Measurements from ENCODE around the gene MOSMO. TPM values are rescaled to one million over a fixed set of nuclear protein-coding genes. Genes with fewer than 3 reads are reported as not detected.
A peak's percentile ranks its signal among the peaks of the same experiment; 100 is the strongest.
"Not testable (repeated sequence)": the region's sequence is repeated elsewhere in the genome, so short reads cannot be mapped to it uniquely, and the experiment has no call there.

The MOSMO gene
- total and polyA plus RNA-seq, 5 donors from 2014 or later = 3.9 to 13.1 (median 4.2) TPM

DNA sequence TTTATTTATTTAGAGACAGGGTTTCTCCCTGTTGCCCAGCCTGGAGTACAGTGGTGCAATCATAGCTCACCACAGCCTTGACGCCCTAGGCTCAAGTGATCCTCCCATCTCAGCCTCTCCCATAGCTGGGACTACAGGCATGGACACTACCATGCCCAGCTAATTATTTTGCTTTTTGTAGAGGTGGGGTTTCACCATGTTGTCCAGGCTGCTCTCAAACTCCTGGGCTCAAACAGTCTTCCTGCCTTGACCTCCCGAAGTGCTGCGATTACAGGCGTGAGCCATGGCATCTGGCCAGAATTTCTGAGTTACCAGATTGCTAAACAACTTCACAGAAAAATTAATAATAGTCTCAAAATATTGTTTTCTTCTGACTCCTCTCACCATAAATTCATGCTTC, 21.7 kb downstream of the MOSMO start:
- H3K36me3 ChIP-seq (ENCODE audit: control insufficient read depth, insufficient read depth, low read length) = peaks cover 12% of the 10 kb centered on the region
- no peaks in the 10 kb centered on the region for H3K27me3 ChIP-seq (ENCODE audit: control insufficient read depth, insufficient read depth, low read length)
- H3K36me3 Mint-ChIP-seq = peaks cover 29% of the 10 kb centered on the region
- H3K9me3 ChIP-seq (ENCODE audit: control insufficient read depth in 2 of 2, low read length in 2 of 2) = no peaks in the 10 kb centered on the region
- DNase-seq (no peak), ATAC-seq (ENCODE audit: low read depth in 2 of 2) (no peak)
- no peak overlapping the region for H3K27ac ChIP-seq (ENCODE audit: insufficient read depth, low read length, poor library complexity, severe bottlenecking)
- peaks cover 0 to 3% (median 0%) of the 10 kb centered on the region in 7 donors for H3K9me3 Mint-ChIP-seq
- H3K27me3 Mint-ChIP-seq = no peaks in the 10 kb centered on the region
- H3K27ac Mint-ChIP-seq = no peak overlapping the region
- no peak overlapping the region for H3K4me3 Mint-ChIP-seq
- peaks cover 39 to 60% (median 56%) of the 10 kb centered on the region in 4 donors for H3K4me1 Mint-ChIP-seq
- peaks cover 8% of the 10 kb centered on the region for H3K4me1 ChIP-seq (ENCODE audit: control insufficient read depth, insufficient read depth, low read length, poor library complexity, severe bottlenecking)
- no peak overlapping the region for H3K4me3 ChIP-seq (ENCODE audit: low read depth, low read length)

DNA sequence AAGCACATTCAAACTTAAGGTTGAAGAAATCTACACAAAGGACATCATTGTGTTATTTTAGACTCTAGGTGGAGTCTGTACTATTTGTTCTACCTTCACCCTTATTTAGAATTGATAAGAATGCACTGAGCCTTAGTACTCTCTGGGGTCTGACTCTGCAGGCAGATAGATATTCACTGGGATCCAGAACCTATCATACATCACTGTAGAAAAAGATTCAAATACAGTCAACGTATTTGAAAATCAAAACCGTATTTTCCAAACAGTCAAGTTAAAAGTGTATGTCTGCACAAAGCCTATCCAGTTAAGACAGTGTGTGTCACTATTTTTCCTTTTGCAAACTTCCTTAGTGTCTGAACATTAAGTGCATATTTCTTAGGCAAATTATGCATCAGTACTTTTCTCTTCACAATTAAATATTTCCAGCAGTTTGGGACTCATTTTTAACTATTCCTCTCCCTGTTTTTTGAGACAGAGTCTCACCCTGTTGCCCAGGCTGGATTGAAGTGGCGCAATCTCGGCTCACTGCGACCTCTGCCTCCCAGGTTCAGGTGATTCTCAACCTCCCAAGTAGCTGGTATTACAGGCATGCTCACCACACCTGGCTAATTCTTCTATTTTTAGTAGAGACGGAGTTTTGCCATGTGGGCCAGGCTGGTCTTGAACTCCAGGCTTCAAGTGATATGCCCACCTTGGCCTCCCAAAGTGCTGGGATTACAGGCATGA, 22.3 kb downstream of the MOSMO start:
- Histone ChIP-seq H3K27me3 (ENCODE audit: control insufficient read depth, insufficient read depth, low read length) (no peaks in the 10 kb centered on the region), H3K27ac (ENCODE audit: insufficient read depth, low read length, poor library complexity, severe bottlenecking) (no peak overlapping the region), H3K4me1 (ENCODE audit: control insufficient read depth, insufficient read depth, low read length, poor library complexity, severe bottlenecking) (peaks cover 14% of the 10 kb centered on the region), H3K4me3 (ENCODE audit: low read depth, low read length) (no peak overlapping the region), H3K36me3 (ENCODE audit: control insufficient read depth, insufficient read depth, low read length) (peaks cover 12% of the 10 kb centered on the region), H3K9me3 (ENCODE audit: control insufficient read depth in 2 of 2, low read length in 2 of 2) (no peaks in the 10 kb centered on the region)
- H3K4me3 Mint-ChIP-seq = no peak overlapping the region
- H3K27me3 Mint-ChIP-seq = no peaks in the 10 kb centered on the region
- peak overlapping the region in 1 of 3 donors; percentile 30 for H3K27ac Mint-ChIP-seq
- peaks cover 0 to 3% (median 0%) of the 10 kb centered on the region in 7 donors for H3K9me3 Mint-ChIP-seq
- peaks cover 43 to 65% (median 60%) of the 10 kb centered on the region in 4 donors for H3K4me1 Mint-ChIP-seq
- H3K36me3 Mint-ChIP-seq = peaks cover 33% of the 10 kb centered on the region
- DNase-seq (no peak), ATAC-seq (ENCODE audit: low read depth in 2 of 2) (no peak)

DNA sequence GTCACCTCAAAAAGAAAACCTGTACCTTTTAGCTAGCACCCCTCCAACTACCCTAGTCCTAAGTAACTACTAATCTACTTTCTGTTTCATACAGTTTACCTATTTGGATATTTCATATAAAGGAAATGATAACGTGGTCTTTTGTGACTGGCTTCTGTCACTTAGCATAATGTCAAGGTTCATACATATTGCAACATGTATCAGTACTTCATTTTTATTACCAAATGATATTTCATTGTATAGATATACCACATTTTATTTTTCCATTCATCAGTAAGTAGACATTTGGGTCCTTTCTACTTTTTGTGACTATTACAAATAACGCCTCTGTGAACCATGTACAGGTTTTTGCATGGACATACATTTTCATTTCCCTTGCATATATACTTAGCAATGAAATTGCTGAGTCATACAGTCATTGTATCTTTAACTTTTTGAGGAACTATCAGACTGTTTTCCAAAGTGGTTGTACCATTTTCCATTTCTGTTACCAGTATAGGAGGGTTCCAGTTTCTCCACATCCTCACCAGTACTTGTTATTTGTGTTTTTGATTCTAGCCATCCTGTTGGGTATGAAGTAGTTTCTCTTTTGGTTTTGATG, 23.7 kb downstream of the MOSMO start:
- Histone ChIP-seq H3K9me3 (ENCODE audit: control insufficient read depth in 2 of 2, low read length in 2 of 2) (no peaks in the 10 kb centered on the region), H3K4me3 (ENCODE audit: low read depth, low read length) (no peak overlapping the region), H3K36me3 (ENCODE audit: control insufficient read depth, insufficient read depth, low read length) (peaks cover 14% of the 10 kb centered on the region), H3K4me1 (ENCODE audit: control insufficient read depth, insufficient read depth, low read length, poor library complexity, severe bottlenecking) (peaks cover 17% of the 10 kb centered on the region), H3K27ac (ENCODE audit: insufficient read depth, low read length, poor library complexity, severe bottlenecking) (no peak overlapping the region), H3K27me3 (ENCODE audit: control insufficient read depth, insufficient read depth, low read length) (no peaks in the 10 kb centered on the region)
- Mint-ChIP-seq H3K27ac (peak overlapping the region in 1 of 3 donors; percentile 30), H3K4me3 (no peak overlapping the region), H3K36me3 (peaks cover 31% of the 10 kb centered on the region), H3K9me3 (peaks cover 0 to 3% (median 0%) of the 10 kb centered on the region in 7 donors), H3K4me1 (peaks cover 33 to 59% (median 54%) of the 10 kb centered on the region in 4 donors), H3K27me3 (no peaks in the 10 kb centered on the region)
- DNase-seq (peak in 1 of 3 donors; percentile 32), ATAC-seq (ENCODE audit: low read depth in 2 of 2) (no peak)

DNA sequence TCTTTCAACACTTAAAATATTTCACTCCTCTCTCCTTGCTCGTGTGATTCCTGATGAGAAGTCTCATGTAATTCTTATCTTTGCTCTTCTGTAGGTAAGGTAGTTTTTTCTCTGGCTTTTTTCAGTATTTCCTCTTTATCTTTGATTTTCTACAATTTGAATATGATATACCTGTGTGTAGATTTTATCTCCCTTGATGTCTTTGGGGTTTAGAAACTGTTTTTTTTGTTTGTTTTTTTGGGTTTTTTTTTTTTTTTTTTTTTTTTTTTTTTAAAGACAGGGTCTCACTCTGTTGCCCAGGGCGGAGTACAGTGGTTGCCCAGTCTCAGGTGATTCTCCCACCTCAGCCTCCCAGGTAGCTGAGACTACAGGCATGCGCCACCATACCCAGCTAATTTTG, 26.6 kb downstream of the MOSMO start:
- Mint-ChIP-seq H3K4me1 (peaks cover 26 to 48% (median 40%) of the 10 kb centered on the region in 4 donors), H3K4me3 (peak overlapping the region in 2 of 4 donors; percentile 5 to 8), H3K27ac (peak overlapping the region; percentile 30 to 56 (median 54)), H3K36me3 (peaks cover 48% of the 10 kb centered on the region), H3K27me3 (no peaks in the 10 kb centered on the region), H3K9me3 (peaks cover 0 to 3% (median 0%) of the 10 kb centered on the region in 7 donors)
- H3K36me3 ChIP-seq (ENCODE audit: control insufficient read depth, insufficient read depth, low read length) = peaks cover 23% of the 10 kb centered on the region
- no peaks in the 10 kb centered on the region for H3K9me3 ChIP-seq (ENCODE audit: control insufficient read depth in 2 of 2, low read length in 2 of 2)
- H3K4me1 ChIP-seq (ENCODE audit: control insufficient read depth, insufficient read depth, low read length, poor library complexity, severe bottlenecking) = peaks cover 17% of the 10 kb centered on the region
- DNase-seq (no peak), ATAC-seq (ENCODE audit: low read depth in 2 of 2) (no peak)
- H3K27ac ChIP-seq (ENCODE audit: insufficient read depth, low read length, poor library complexity, severe bottlenecking) = no peak overlapping the region
- no peaks in the 10 kb centered on the region for H3K27me3 ChIP-seq (ENCODE audit: control insufficient read depth, insufficient read depth, low read length)
- no peak overlapping the region for H3K4me3 ChIP-seq (ENCODE audit: low read depth, low read length)

DNA sequence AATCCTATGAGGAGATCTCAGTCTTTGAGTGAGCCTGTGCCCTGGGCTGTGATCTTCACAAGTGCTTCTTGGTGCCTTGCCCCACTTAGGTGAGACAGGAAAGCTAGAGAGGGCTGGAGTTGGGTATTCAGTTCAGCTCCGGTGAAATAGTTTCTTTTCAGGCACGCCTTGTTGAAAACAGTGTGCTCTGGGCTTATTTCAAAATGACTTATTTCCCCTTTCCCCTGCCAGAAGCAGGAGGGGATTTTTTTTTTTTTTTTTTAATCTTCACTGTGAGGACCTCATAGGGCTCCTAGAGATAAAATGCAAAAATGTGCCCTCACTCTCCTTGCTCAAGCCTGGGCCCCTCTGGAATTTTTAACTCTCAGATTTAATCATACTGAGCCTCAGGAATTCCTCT, 27.2 kb downstream of the MOSMO start:
- Mint-ChIP-seq H3K27me3 (no peaks in the 10 kb centered on the region), H3K4me3 (peak overlapping the region in 3 of 4 donors; percentile 8 to 12 (median 10)), H3K9me3 (peaks cover 0 to 3% (median 0%) of the 10 kb centered on the region in 7 donors), H3K36me3 (peaks cover 43% of the 10 kb centered on the region), H3K27ac (peak overlapping the region in 2 of 3 donors; percentile 30 to 56), H3K4me1 (peaks cover 22 to 43% (median 35%) of the 10 kb centered on the region in 4 donors)
- no peaks in the 10 kb centered on the region for H3K27me3 ChIP-seq (ENCODE audit: control insufficient read depth, insufficient read depth, low read length)
- peak overlapping the region; percentile 7 for H3K4me3 ChIP-seq (ENCODE audit: low read depth, low read length)
- DNase-seq (peak in 1 of 3 donors; percentile 54), ATAC-seq (ENCODE audit: low read depth in 2 of 2) (no peak)
- H3K36me3 ChIP-seq (ENCODE audit: control insufficient read depth, insufficient read depth, low read length) = peaks cover 19% of the 10 kb centered on the region
- H3K9me3 ChIP-seq (ENCODE audit: control insufficient read depth in 2 of 2, low read length in 2 of 2) = no peaks in the 10 kb centered on the region
- no peak overlapping the region for H3K27ac ChIP-seq (ENCODE audit: insufficient read depth, low read length, poor library complexity, severe bottlenecking)
- H3K4me1 ChIP-seq (ENCODE audit: control insufficient read depth, insufficient read depth, low read length, poor library complexity, severe bottlenecking) = peaks cover 17% of the 10 kb centered on the region

DNA sequence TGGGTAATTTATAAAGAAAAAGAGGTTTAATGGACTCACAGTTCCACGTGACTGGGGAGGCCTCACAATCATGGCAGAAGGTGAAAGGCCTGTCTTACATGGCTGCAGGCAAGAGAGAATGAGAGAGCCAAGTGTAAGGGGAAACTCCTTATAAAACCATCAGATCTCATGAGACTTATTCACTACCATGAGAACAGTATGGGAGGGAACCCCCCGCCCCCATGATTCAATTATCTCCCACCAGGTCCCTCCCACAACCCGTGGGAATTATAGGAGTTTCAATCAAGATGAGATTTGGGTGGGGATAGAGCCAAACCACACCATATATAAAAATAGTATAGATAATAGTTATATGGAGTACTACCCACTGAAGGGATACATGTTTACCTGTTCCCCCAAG, 36.0 kb downstream of the MOSMO start:
- not testable (repeated sequence) for H3K27ac ChIP-seq (ENCODE audit: insufficient read depth, low read length, poor library complexity, severe bottlenecking); H3K27me3 ChIP-seq (ENCODE audit: control insufficient read depth, insufficient read depth, low read length); H3K4me1 Mint-ChIP-seq; H3K27me3 Mint-ChIP-seq; H3K36me3 ChIP-seq (ENCODE audit: control insufficient read depth, insufficient read depth, low read length); H3K4me3 Mint-ChIP-seq; DNase-seq; ATAC-seq (ENCODE audit: low read depth in 2 of 2); H3K9me3 Mint-ChIP-seq; H3K4me3 ChIP-seq (ENCODE audit: low read depth, low read length); H3K36me3 Mint-ChIP-seq; H3K9me3 ChIP-seq (ENCODE audit: control insufficient read depth in 2 of 2, low read length in 2 of 2); H3K4me1 ChIP-seq (ENCODE audit: control insufficient read depth, insufficient read depth, low read length, poor library complexity, severe bottlenecking)
- H3K27ac Mint-ChIP-seq = peak overlapping the region in 1 of 3 donors; percentile 34

DNA sequence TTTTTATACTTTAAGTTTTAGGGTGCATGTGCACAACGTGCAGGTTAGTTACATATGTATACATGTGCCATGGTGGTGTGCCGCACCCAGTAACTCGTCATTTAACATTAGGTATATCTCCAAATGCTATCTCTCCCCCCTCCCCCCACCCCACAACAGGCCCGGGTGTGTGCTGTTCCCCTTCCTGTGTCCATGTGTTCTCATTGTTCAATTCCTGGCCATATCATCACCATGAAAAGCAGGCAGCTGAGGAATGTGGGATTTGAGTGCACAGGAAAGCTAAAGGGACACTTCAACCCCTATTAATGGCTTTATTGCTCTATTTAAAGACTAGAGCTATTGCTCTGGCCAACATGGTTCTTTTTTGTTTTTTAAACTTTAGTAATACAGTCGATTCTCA, 38.0 kb downstream of the MOSMO start:
- H3K4me3 Mint-ChIP-seq; ATAC-seq (ENCODE audit: low read depth in 2 of 2); H3K36me3 ChIP-seq (ENCODE audit: control insufficient read depth, insufficient read depth, low read length); H3K27me3 ChIP-seq (ENCODE audit: control insufficient read depth, insufficient read depth, low read length); H3K9me3 ChIP-seq (ENCODE audit: control insufficient read depth in 2 of 2, low read length in 2 of 2); DNase-seq; H3K4me1 ChIP-seq (ENCODE audit: control insufficient read depth, insufficient read depth, low read length, poor library complexity, severe bottlenecking); H3K27ac Mint-ChIP-seq; H3K27me3 Mint-ChIP-seq; H3K4me3 ChIP-seq (ENCODE audit: low read depth, low read length); H3K36me3 Mint-ChIP-seq; H3K4me1 Mint-ChIP-seq; H3K9me3 Mint-ChIP-seq; H3K27ac ChIP-seq (ENCODE audit: insufficient read depth, low read length, poor library complexity, severe bottlenecking): not testable (repeated sequence)
